Fibroblast of pulmonary artery (primary cell): ENCODE data around the gene IFRD2.

ENCODE experiments used
- DNase-seq: peaks from one replicate; pipeline ENCODE4 v3.0.0-alpha.2; 2010; ENCODE audit warnings: low read depth
- H3K4me3 ChIP-seq: replicated peaks from 2 replicates; pipeline ENCODE4 v1.5.1; 2011; ENCODE audit warnings: low read depth, mild to moderate bottlenecking, control low read depth, low read length, moderate library complexity
- CTCF ChIP-seq: IDR thresholded peaks from 2 replicates; pipeline ENCODE4 v1.5.1; 2011; ENCODE audit warnings: mild to moderate bottlenecking, control low read depth, low read length, inconsistent platforms; ENCODE audit errors: missing control alignments

The IFRD2 gene

GRCh38 chr3:50299929-50300680 lies 7.9 kb upstream of the IFRD2 start:
- DNase-seq = peak; percentile 49
- no peak for TF ChIP-seq CTCF
- peak overlapping the region; percentile 55 for H3K4me3 ChIP-seq

GRCh38 chr3:50299638-50299928 lies 7.4 kb upstream of the IFRD2 start:
- no peak for DNase-seq
- H3K4me3 ChIP-seq = peak overlapping the region; percentile 55
- no peak for TF ChIP-seq CTCF

DNA sequence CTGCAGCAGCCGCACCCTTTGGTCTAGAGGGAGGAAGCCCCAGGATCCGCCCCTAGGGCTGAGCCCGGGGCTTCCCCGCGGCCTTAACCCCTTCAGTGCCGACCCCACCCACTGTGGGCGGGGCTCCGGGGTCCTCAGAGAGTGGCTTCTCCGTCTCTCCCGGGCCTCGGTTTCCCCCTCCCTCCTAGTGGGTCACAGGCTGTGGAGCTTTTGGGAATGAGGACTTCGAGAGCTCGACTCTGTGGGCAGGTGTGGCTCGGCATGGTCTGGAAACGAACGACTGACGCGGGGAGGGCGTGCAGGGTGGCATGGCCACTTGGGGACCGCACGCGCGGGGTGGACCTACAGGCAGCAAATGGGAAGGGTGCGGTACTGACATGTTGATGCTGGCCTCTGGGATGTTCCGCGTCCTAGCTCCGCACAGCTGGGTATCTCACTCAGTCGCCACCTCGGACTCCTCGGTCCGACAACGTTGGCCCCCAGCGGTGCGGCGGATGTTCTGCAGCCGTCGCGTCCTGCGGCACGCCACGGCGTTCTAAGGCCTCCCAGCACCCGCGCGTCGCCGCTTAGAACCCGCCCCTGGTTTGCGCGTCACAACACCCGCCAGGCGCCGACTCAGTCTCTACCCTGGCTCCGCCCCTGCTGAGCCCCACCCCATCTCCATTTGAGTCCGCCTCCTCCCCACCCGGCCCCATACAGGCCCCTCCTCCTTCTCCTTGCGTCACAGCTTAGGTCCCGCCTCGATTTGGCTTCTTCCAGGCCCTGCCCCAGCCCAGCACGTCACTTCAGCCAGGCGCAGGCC lies 6.8 kb upstream of the IFRD2 start, which contains the start of the genes HYAL3 and NAA80:
Gene HYAL3 (minus strand): TSS at position 570 of the 802 bp plus-strand sequence. CDS start 3,803 bp downstream, outside the sequence.
Gene NAA80 (minus strand): TSS at position 570 of the 802 bp plus-strand sequence. CDS start 1,942 bp downstream, outside the sequence.
- TF ChIP-seq CTCF = peak; percentile 9
- DNase-seq = peak; percentile 100

GRCh38 chr3:50297896-50298725 lies 5.9 kb upstream of the IFRD2 start:
- peak; percentile 26 for TF ChIP-seq CTCF
- no peak for DNase-seq
- H3K4me3 ChIP-seq = peak overlapping the region; percentile 72

More for the DNA sequence above, 6.8 kb upstream of the IFRD2 start, which contains the start of the genes HYAL3 and NAA80:
- H3K4me3 ChIP-seq = peak within 1 kb of the TSS; percentile 72

GRCh38 chr3:50297384-50297775 lies 5.2 kb upstream of the IFRD2 start:
- TF ChIP-seq CTCF = no peak
- no peak for DNase-seq
- no peak overlapping the region for H3K4me3 ChIP-seq

DNA sequence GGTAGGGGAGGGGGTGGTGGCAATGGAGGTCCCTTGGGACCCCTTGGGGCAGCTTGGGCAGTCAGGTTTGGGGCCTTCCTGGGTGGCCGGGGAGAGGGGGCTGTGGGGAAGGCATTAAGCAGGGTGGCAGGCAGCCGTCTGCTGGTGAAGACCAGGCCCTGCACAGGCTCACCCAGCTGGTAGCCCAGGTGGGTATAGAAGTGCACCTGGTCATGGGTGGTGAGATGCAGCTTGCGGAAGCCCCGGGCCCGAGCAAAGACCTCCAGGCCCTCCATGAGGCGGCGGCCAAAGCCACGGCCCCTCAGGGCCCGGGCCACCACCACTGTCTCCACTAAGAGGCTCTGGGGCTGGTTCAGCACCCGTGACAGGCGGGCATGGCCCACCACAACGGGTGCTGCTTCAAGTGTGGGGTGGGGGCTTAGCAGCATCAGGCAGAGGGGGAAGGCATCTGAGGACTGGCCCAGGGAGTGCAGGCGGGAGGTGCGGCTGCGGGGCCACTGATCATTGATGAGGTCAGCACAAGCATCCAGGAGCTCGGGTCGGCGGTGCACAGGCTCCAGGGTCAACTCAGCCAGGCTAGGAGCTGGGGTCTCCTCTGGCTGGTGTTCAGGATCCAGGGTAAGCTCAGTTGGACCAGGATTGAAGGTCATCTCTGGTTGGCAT lies 4.6 kb upstream of the IFRD2 start:
- H3K4me3 ChIP-seq = no peak overlapping the region
- no peak for DNase-seq
- no peak for TF ChIP-seq CTCF
